ENCODE results near the gene CRCP. TPM values are rescaled to one million over a fixed set of nuclear protein-coding genes. Genes with fewer than 3 reads are reported as not detected.
"Not testable (repeated sequence)": the region's sequence is repeated elsewhere in the genome, so short reads cannot be mapped to it uniquely, and the experiment has no call there.

The CRCP gene
- total and polyA plus RNA-seq, 2 of the 13 experiments (the other 11 are each of a cell fraction or from before 2014, with no cell fraction given), result 22.7 to 31.0 TPM

- BruUV-seq (replicated peaks), result not testable (repeated sequence)
These were observed 2.2 kb downstream of the CRCP start for GRCh38 chr7:66116680-66117420.

GRCh38 chr7:66118603-66119002 is 4.0 kb downstream of the CRCP start:
- TF ChIP-seq HNF4A (CRISPR knock-in tag; IDR thresholded peaks at IDR 0.05), result 0 out of 2 replicates have a peak, but pooled peaks have one; percentile 8
- TF ChIP-seq SOX13 (IDR thresholded peaks at IDR 0.05), result no peak
- TF ChIP-seq SOX13 (CRISPR knock-in tag; conservative IDR thresholded peaks at IDR 0.05 in 1 of 2, IDR thresholded peaks at IDR 0.05 in 1 of 2), result peak in 1 of 2 experiments; percentile 74; a peak in 2 of 4 replicates
- TF ChIP-seq SOX5 (CRISPR knock-in tag; IDR thresholded peaks at IDR 0.05; ENCODE audit: borderline replicate concordance), result peak; percentile 46; the same call in 1 of the 2 replicates
- TF ChIP-seq ZFY (CRISPR knock-in tag; IDR thresholded peaks at IDR 0.05), result peak; percentile 43; the same call in 1 of the 2 replicates
- 0 out of 2 replicates have a peak, but pooled peaks have one; percentile 20 for TF ChIP-seq ARID5B (CRISPR knock-in tag; IDR thresholded peaks at IDR 0.05)
- no peak for TF ChIP-seq ESRRA (CRISPR knock-in tag; IDR thresholded peaks at IDR 0.05; ENCODE audit: low read depth)
- no peak for TF ChIP-seq MXD1 (CRISPR knock-in tag; IDR thresholded peaks at IDR 0.05)
- ChIA-PET CTCF (ENCODE audit: low intra/inter-chr PET ratio, low total read pairs) (no interaction called here), POLR2A (interaction anchor here (1.1 kb wide), 1 partner anchor 67 kb away, joined by 4 read pairs; no protein-coding TSS in a partner anchor)
- 45% methylated on average over 3 of the region's 3 CpGs for WGBS (ENCODE audit: low lambda C conversion rate)
- DNase-seq (ENCODE audit: low spot score), result peak; percentile 47
- Histone ChIP-seq H3K4me3 (replicated peaks in 1 of 3; ENCODE audit: insufficient read depth in 1 of 3, low read depth in 2 of 3, low read length in 3 of 3) (no peak overlapping the region), H3K9ac (ENCODE audit: insufficient read depth, low read depth, low read length) (peak overlapping the region; percentile 25), H3K27ac (ENCODE audit: extremely low read length, insufficient read depth, low read length) (peak overlapping the region; percentile 63), H3K79me2 (ENCODE audit: insufficient read depth, low read length) (peaks cover 73% of the 10 kb centered on the region), H3K4me1 (ENCODE audit: insufficient read depth, low read length) (peaks cover 74% of the 10 kb centered on the region), H3K4me2 (ENCODE audit: low read depth, low read length) (peak overlapping the region; percentile 53), H3K9me3 (ENCODE audit: low read length) (no peaks in the 10 kb centered on the region), H3K27me3 (ENCODE audit: control insufficient read depth in 1 of 2, insufficient read depth in 2 of 2, low read length in 2 of 2) (no peaks in the 10 kb centered on the region), H2AFZ (ENCODE audit: low read length) (no peak overlapping the region), H4K20me1 (ENCODE audit: insufficient read depth, low read length) (no peaks in the 10 kb centered on the region; the same call in 1 of the 2 replicates), H3K36me3 (replicated peaks in 1 of 2; ENCODE audit: control insufficient read depth in 1 of 2, insufficient read depth in 2 of 2, low read length in 2 of 2) (peaks cover 0 to 17% of the 10 kb centered on the region in 2 experiments; a peak in 1 of 5 replicates)
- FAIRE-seq, result no peak
- peak; percentile 14 for ATAC-seq
- in situ Hi-C loops (cut with HindIII; ENCODE audit: extremely low pct_ligation_motif_present, low pct_unique_long_range_greater_than_20kb) (no loop called here), intact Hi-C loops (cut with micrococcal nuclease; ENCODE audit: unreplicated experiment) (no loop called here)
- TSS peak; percentile 5 for BruUV-seq (replicated peaks)

More at GRCh38 chr7:66116680-66117420, 2.2 kb downstream of the CRCP start:
- H3K79me2 ChIP-seq (ENCODE audit: insufficient read depth, low read length), result peaks cover 61% of the 10 kb centered on the region
- DNase-seq (ENCODE audit: low spot score); intact Hi-C loops (cut with micrococcal nuclease; ENCODE audit: unreplicated experiment); H3K4me3 ChIP-seq (replicated peaks in 1 of 3; ENCODE audit: insufficient read depth in 1 of 3, low read depth in 2 of 3, low read length in 3 of 3); H3K27me3 ChIP-seq (ENCODE audit: control insufficient read depth in 1 of 2, insufficient read depth in 2 of 2, low read length in 2 of 2); FAIRE-seq; H3K27ac ChIP-seq (ENCODE audit: extremely low read length, insufficient read depth, low read length); CTCF ChIA-PET (ENCODE audit: low intra/inter-chr PET ratio, low total read pairs); H4K20me1 ChIP-seq (ENCODE audit: insufficient read depth, low read length); in situ Hi-C loops (cut with HindIII; ENCODE audit: extremely low pct_ligation_motif_present, low pct_unique_long_range_greater_than_20kb); H2AFZ ChIP-seq (ENCODE audit: low read length); H3K9ac ChIP-seq (ENCODE audit: insufficient read depth, low read depth, low read length); H3K9me3 ChIP-seq (ENCODE audit: low read length); ATAC-seq: not testable (repeated sequence)
- POLR2A ChIA-PET, result interaction anchor here (2.8 kb wide), 1 partner anchor 377 kb away, joined by 11 read pairs; no protein-coding TSS in a partner anchor
- 97% methylated on average over 12 of the region's 12 CpGs for WGBS (ENCODE audit: low lambda C conversion rate)
- peak overlapping the region; percentile 90; the same call in 1 of the 2 replicates for H3K4me2 ChIP-seq (ENCODE audit: low read depth, low read length)
- peaks cover 67% of the 10 kb centered on the region for H3K4me1 ChIP-seq (ENCODE audit: insufficient read depth, low read length)
- peaks cover 0 to 16% of the 10 kb centered on the region in 2 experiments; a peak in 1 of 5 replicates for H3K36me3 ChIP-seq (replicated peaks in 1 of 2; ENCODE audit: control insufficient read depth in 1 of 2, insufficient read depth in 2 of 2, low read length in 2 of 2)

Data from HepG2 (cell line).